Choroid plexus epithelial cell (primary cell): ENCODE measurements around the gene ABCC10.
"Not testable (repeated sequence)": the region's sequence is repeated elsewhere in the genome, so short reads cannot be mapped to it uniquely, and the experiment has no call there.

Experiments
- DNase-seq: peaks from one replicate; pipeline ENCODE4 v3.0.0-alpha.2; 2010; ENCODE audit warnings: low read depth
- H3K4me3 ChIP-seq: 2 replicates; pipeline ENCODE4 v1.5.1; 2011; ENCODE audit warnings: low read depth, mild to moderate bottlenecking, control low read depth, low read length, moderate library complexity
- CTCF ChIP-seq: conservative IDR thresholded peaks from 2 replicates; pipeline ENCODE4 v1.5.1; 2011; ENCODE audit warnings: low read depth, mild to moderate bottlenecking, control low read depth, inconsistent platforms, low read length, moderate library complexity

ABCC10 gene

GRCh38 chr6:43396408-43397149 lies 30.8 kb upstream of the ABCC10 start:
- no peak for DNase-seq
- no peak overlapping the region for H3K4me3 ChIP-seq
- no peak for TF ChIP-seq CTCF

- no peak for TF ChIP-seq CTCF
- no peak overlapping the region for H3K4me3 ChIP-seq
- no peak for DNase-seq
These were observed 27.3 kb upstream of the ABCC10 start for GRCh38 chr6:43399932-43400487.

- TF ChIP-seq CTCF: no peak
- no peak for DNase-seq
- no peak overlapping the region for H3K4me3 ChIP-seq
These were observed 25.6 kb upstream of the ABCC10 start for GRCh38 chr6:43401730-43402129.

GRCh38 chr6:43402820-43403219 lies 24.5 kb upstream of the ABCC10 start:
- DNase-seq: no peak
- H3K4me3 ChIP-seq: no peak overlapping the region
- peak; percentile 21 for TF ChIP-seq CTCF

- no peak overlapping the region for H3K4me3 ChIP-seq
- DNase-seq: no peak
- no peak for TF ChIP-seq CTCF
These were observed 22.0 kb upstream of the ABCC10 start for GRCh38 chr6:43405354-43405753.

- H3K4me3 ChIP-seq: no peak overlapping the region
- DNase-seq: no peak
- no peak for TF ChIP-seq CTCF
These were observed 20.0 kb upstream of the ABCC10 start for GRCh38 chr6:43407296-43407695.

GRCh38 chr6:43408259-43408658 lies 19.1 kb upstream of the ABCC10 start:
- DNase-seq: no peak
- H3K4me3 ChIP-seq: no peak overlapping the region
- no peak for TF ChIP-seq CTCF

GRCh38 chr6:43410776-43411175 lies 16.6 kb upstream of the ABCC10 start:
- H3K4me3 ChIP-seq, DNase-seq: not testable (repeated sequence)
